Measurements from ENCODE around the gene TMEM247.
"Not testable (repeated sequence)": the region's sequence is repeated elsewhere in the genome, so short reads cannot be mapped to it uniquely, and the experiment has no call there.

TMEM247 gene

GRCh38 chr2:46459694-46460093 is 19.7 kb upstream of the TMEM247 start:
- DNase-seq: no peak

GRCh38 chr2:46460241-46460921 is 19.0 kb upstream of the TMEM247 start:
- no peak for DNase-seq

- DNase-seq: peak; percentile 24
Observed at GRCh38 chr2:46461011-46461674, 18.2 kb upstream of the TMEM247 start.

- no peak for DNase-seq
Observed at GRCh38 chr2:46461709-46462171, 17.6 kb upstream of the TMEM247 start.

GRCh38 chr2:46462936-46463335 is 16.4 kb upstream of the TMEM247 start:
- no peak for DNase-seq

GRCh38 chr2:46469116-46469515 is 10.2 kb upstream of the TMEM247 start:
- DNase-seq: no peak

GRCh38 chr2:46469700-46470099 is 9.7 kb upstream of the TMEM247 start:
- no peak for DNase-seq

GRCh38 chr2:46470114-46470628 is 9.2 kb upstream of the TMEM247 start:
- DNase-seq: no peak

GRCh38 chr2:46471019-46471583 is 8.3 kb upstream of the TMEM247 start:
- no peak for DNase-seq

- no peak for DNase-seq
Observed at GRCh38 chr2:46471697-46472096, 7.7 kb upstream of the TMEM247 start.

GRCh38 chr2:46472165-46472564 is 7.2 kb upstream of the TMEM247 start:
- DNase-seq: not testable (repeated sequence)

GRCh38 chr2:46477462-46477861 is 1.9 kb upstream of the TMEM247 start:
- not testable (repeated sequence) for DNase-seq

GRCh38 chr2:46477925-46478324 is 1.4 kb upstream of the TMEM247 start:
- DNase-seq: no peak

- DNase-seq: no peak
Observed at GRCh38 chr2:46480562-46480961, 1.2 kb downstream of the TMEM247 start.

- peak; percentile 49 for DNase-seq
Observed at GRCh38 chr2:46481198-46482193, 2.1 kb downstream of the TMEM247 start.

- DNase-seq: no peak
Observed at GRCh38 chr2:46482490-46482889, 3.1 kb downstream of the TMEM247 start.

- DNase-seq: no peak
Observed at GRCh38 chr2:46485002-46485401, 5.6 kb downstream of the TMEM247 start.

- DNase-seq: no peak
Observed at GRCh38 chr2:46486436-46486835, 7.1 kb downstream of the TMEM247 start.

- no peak for DNase-seq
Observed at GRCh38 chr2:46487667-46488335, 8.4 kb downstream of the TMEM247 start.

- no peak for DNase-seq
Observed at GRCh38 chr2:46488389-46488788, 9.0 kb downstream of the TMEM247 start.

GRCh38 chr2:46489423-46490174 is 10.2 kb downstream of the TMEM247 start:
- DNase-seq: no peak
